Thyroid gland (tissue), 4 donors: ENCODE measurements around the gene RAPGEF3. TPM values are rescaled to one million over a fixed set of nuclear protein-coding genes. Genes with fewer than 3 reads are reported as not detected.

Source experiments
- DNase-seq, 2 donors: peaks; one replicate each; pipeline ENCODE4 v3.0.0-alpha.2; 2019
- H3K27ac ChIP-seq, 3 donors: fragments of 200-600 bp; sonication (generic); 1 replicate in 2 of 3; 2 replicates in 1 of 3; pipeline ENCODE4 v1.5.1; 2016 to 2019; ENCODE audit warnings: mild to moderate bottlenecking in 1 of 3, moderate library complexity in 1 of 3
- H3K27me3 ChIP-seq: fragments of 200-600 bp; sonication (generic); one replicate; pipeline ENCODE4 v1.5.1; 2019
- H3K36me3 ChIP-seq, 2 donors: fragments of 200-600 bp; sonication (generic); one replicate each; pipeline ENCODE4 v1.5.1; 2016 to 2019
- H3K4me1 ChIP-seq, 2 donors: fragments of 200-600 bp; sonication (generic); one replicate each; pipeline ENCODE4 v1.5.1; 2017 to 2019
- H3K4me3 ChIP-seq, 3 donors: fragments of 200-600 bp; sonication (generic); replicated peaks in 1 of 3; 1 replicate in 2 of 3; 2 replicates in 1 of 3; pipeline ENCODE4 v1.5.1; 2016; ENCODE audit warnings: mild to moderate bottlenecking in 1 of 3
- H3K9me3 ChIP-seq: fragments of 200-600 bp; sonication (generic); one replicate; pipeline ENCODE4 v1.5.1; 2017
- CTCF ChIP-seq, 6 experiments: fragments of 200-600 bp in 3 of 6; fragments of 450-650 bp in 3 of 6; sonication (generic) in 3 of 6; IDR thresholded peaks; one replicate each; pipeline ENCODE4 v1.5.1; 2016 to 2019; ENCODE audit warnings: antibody characterized with exemption in 6 of 6, mild to moderate bottlenecking in 2 of 6, inconsistent platforms in 1 of 6, moderate library complexity in 1 of 6
- POLR2A ChIP-seq, 2 donors: fragments of 450-650 bp; IDR thresholded peaks; one replicate each; pipeline ENCODE4 v1.6.1; 2017; ENCODE audit warnings: antibody characterized with exemption in 2 of 2, mild to moderate bottlenecking in 2 of 2, moderate library complexity in 1 of 2
- WGBS, 2 donors: methylation state at CpG; one replicate each; pipeline ENCODE4 v1.1.5; 2017; 5-methylcytosine and 5-hydroxymethylcytosine counted together
- intact Hi-C: fragments of 100-400 bp; cut with DNase I; formaldehyde crosslinking; loops from one replicate; pipeline ENCODE4 v1.15.1; 2023
- total RNA-seq, 4 donors: library from RNA; depleted of rRNA; stranded (reverse); fragments of >200 nt; gene quantifications; one replicate each; pipeline ENCODE4 v1.2.3, GENCODE V29; 2016

Gene RAPGEF3
- total RNA-seq, 4 donors from 2014 or later: 87.3 to 178 (median 125) TPM

DNA sequence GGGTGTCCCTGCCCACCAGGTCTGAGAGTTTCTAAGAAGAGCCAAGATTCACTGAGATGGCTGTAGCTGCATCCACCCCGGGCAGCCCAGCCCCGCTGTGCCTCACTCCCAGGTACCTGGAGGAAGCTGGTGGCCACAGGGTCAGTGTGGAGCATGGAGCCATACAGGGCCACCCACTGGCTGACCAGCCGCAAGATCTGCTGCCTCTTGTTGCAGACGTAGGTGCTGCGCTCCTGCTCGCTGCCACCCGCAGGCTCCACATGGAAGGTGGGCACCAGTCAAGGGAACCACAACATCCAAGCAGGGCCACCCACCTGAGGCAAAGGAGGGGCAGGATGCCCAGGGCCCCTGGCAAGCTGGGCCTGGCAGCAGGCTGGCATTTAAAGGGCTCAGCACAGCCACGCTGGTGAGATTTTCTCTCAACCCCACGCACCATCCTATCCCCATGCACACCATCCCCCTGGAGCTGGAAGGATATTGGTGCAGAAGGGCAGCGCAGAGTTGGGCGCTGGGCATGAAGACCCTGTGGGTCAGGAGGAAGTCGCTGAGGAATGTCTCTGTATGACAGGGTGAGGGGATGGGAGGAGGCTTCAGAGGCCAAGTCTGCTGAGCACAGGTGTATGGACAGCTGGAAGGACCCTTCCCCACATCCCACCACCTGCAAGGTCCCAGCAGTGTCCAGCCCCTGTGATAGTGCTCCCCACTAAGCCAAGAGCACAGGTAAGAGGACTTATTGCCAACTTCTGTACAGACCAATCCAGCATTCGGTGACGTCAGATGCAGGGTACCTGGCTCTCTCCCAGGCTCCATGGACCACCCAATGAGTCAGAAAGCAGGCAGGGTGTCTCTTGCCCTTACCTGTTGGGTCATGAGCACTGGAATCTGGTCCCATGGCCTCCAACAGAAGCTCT lies 10.8 kb downstream of the RAPGEF3 start:
- Histone ChIP-seq H3K36me3 (peaks cover 45 to 53% of the 10 kb centered on the region in 2 donors), H3K4me1 (peaks cover 21 to 37% of the 10 kb centered on the region in 2 donors), H3K27ac (no peak overlapping the region), H3K4me3 (no peak overlapping the region), H3K27me3 (no peaks in the 10 kb centered on the region), H3K9me3 (no peaks in the 10 kb centered on the region)
- 82 to 96% methylated on average over 11 to 12 of the region's 14 CpGs for WGBS, 2 donors
- intact Hi-C loops: no loop called here
- no peak for DNase-seq
- TF ChIP-seq CTCF (IDR thresholded peaks at IDR 0.05) (no peak), POLR2A (IDR thresholded peaks at IDR 0.05) (no peak)

GRCh38 chr12:47747126-47747525 lies 11.6 kb downstream of the RAPGEF3 start:
- H3K27ac ChIP-seq: peak overlapping the region in 1 of 3 donors; percentile 53
- peaks cover 45 to 53% of the 10 kb centered on the region in 2 donors for H3K36me3 ChIP-seq
- no peaks in the 10 kb centered on the region for H3K27me3 ChIP-seq
- intact Hi-C loops: no loop called here
- H3K4me1 ChIP-seq: peaks cover 15 to 30% of the 10 kb centered on the region in 2 donors
- 86 to 92% methylated on average over 4 of the region's 4 CpGs for WGBS, 2 donors
- H3K9me3 ChIP-seq: no peaks in the 10 kb centered on the region
- DNase-seq: no peak
- H3K4me3 ChIP-seq: no peak overlapping the region
- no peak for TF ChIP-seq POLR2A (IDR thresholded peaks at IDR 0.05)

DNA sequence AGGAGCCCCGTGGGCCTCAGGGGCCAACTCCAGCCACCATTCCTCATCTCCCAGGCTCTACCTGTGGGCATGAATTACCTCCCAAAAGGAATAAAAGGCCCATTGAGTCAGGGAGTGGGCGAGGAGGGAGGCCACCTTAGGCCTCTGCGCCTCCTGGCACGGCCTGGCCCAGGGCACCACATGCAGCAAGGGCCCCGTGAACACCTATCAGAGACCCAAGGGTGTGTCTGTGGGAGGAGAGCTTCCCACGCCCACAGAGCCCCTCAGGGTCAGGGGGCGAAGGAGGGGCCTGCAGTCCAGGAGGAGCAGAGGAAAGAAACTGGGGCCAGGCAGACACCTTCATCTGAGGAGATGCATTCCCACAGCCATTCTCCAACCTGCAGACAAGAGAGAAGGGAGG lies 12.2 kb downstream of the RAPGEF3 start:
- 89 to 94% methylated on average over 1 to 6 of the region's 7 CpGs for WGBS, 2 donors
- H3K27me3 ChIP-seq: no peaks in the 10 kb centered on the region
- peaks cover 18 to 33% of the 10 kb centered on the region in 2 donors for H3K4me1 ChIP-seq
- no peak overlapping the region for H3K4me3 ChIP-seq
- TF ChIP-seq POLR2A (IDR thresholded peaks at IDR 0.05): no peak
- intact Hi-C loops: no loop called here
- H3K9me3 ChIP-seq: no peaks in the 10 kb centered on the region
- DNase-seq: no peak
- H3K27ac ChIP-seq: peak overlapping the region in 2 of 3 donors; percentile 53 to 71
- H3K36me3 ChIP-seq: peaks cover 45 to 51% of the 10 kb centered on the region in 2 donors

DNA sequence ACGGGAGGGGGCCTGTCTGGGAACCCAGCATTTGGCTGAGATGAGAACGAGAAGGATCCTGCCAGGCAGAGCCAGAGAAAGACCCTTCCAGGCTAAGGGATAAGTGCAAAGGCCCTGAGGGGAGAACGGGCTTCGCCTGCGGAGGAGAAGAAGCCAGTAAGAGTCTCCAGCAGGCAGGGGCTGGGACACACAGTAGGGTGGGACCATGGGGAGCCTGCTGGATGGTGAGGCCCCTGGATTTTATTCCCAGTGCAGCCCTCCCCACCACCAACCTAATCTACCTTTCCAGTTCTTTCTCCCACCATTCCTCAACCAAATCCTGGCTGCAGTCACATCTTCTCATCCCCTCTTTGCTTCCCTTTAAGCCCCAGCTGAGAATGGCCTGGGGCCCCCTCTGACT lies 12.6 kb downstream of the RAPGEF3 start:
- intact Hi-C loops: no loop called here
- peaks cover 23 to 38% of the 10 kb centered on the region in 2 donors for H3K4me1 ChIP-seq
- peaks cover 45 to 46% of the 10 kb centered on the region in 2 donors for H3K36me3 ChIP-seq
- H3K9me3 ChIP-seq: no peaks in the 10 kb centered on the region
- H3K4me3 ChIP-seq: no peak overlapping the region
- H3K27me3 ChIP-seq: no peaks in the 10 kb centered on the region
- 77 to 84% methylated on average over 5 of the region's 5 CpGs for WGBS, 2 donors
- peak overlapping the region; percentile 53 to 75 (median 71) for H3K27ac ChIP-seq
- TF ChIP-seq POLR2A (IDR thresholded peaks at IDR 0.05): no peak
- TF ChIP-seq CTCF (IDR thresholded peaks at IDR 0.05): no peak
- DNase-seq: no peak

DNA sequence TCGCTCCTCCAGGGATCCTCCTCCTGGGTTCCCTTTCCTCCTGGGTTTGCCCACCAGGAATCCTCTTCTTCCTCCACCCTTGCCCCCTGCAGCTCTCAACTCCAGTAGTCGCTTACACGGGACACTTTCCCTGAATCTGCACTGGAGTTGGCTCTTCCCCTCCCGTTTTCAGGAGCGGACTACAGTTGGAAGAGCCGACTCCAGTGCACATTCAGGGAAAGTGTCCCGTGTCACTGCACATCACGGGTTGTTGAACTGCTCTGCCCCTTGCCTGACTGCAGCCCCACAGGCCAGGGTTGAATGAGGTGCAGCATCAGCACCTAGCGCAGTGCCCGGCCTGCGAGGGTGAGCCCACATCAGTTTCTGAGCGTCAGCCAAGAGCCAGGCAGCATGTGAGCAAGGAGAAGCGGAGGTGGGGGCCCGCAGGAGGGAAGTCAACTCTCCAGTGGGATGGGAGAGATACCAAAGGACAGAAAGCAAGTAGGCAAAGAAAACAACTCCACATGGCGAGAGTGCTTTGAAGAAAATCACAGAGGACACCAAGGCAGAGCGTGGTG lies 13.1 kb downstream of the RAPGEF3 start:
- H3K4me1 ChIP-seq: peaks cover 28 to 43% of the 10 kb centered on the region in 2 donors
- intact Hi-C loops: no loop called here
- H3K36me3 ChIP-seq: peaks cover 41% of the 10 kb centered on the region in 2 donors
- H3K9me3 ChIP-seq: no peaks in the 10 kb centered on the region
- H3K27ac ChIP-seq: peak overlapping the region; percentile 53 to 78 (median 71)
- no peak overlapping the region for H3K4me3 ChIP-seq
- 35 to 45% methylated on average over 16 of the region's 16 CpGs for WGBS, 2 donors
- H3K27me3 ChIP-seq: no peaks in the 10 kb centered on the region
- DNase-seq: peak; percentile 81 to 84
- TF ChIP-seq CTCF (IDR thresholded peaks at IDR 0.05) (no peak), POLR2A (IDR thresholded peaks at IDR 0.05) (no peak)
